Peyer's patch (tissue), 4 donors: ENCODE results near the gene GRIA4. TPM values are rescaled to one million over a fixed set of nuclear protein-coding genes. Genes with fewer than 3 reads are reported as not detected.

Experiments
- DNase-seq, 3 donors: peaks; one replicate each; pipeline ENCODE4 v3.0.0-alpha.2; 2017 to 2019
- H3K27ac ChIP-seq, 4 donors: fragments of 200-600 bp; sonication (generic); one replicate each; pipeline ENCODE4 v1.5.1; 2016 to 2019
- H3K27me3 ChIP-seq, 2 donors: fragments of 200-600 bp; sonication (generic); one replicate each; pipeline ENCODE4 v1.5.1; 2019
- H3K36me3 ChIP-seq, 3 donors: fragments of 200-600 bp; sonication (generic); one replicate each; pipeline ENCODE4 v1.5.1; 2016 to 2019
- H3K4me1 ChIP-seq, 4 donors: fragments of 200-600 bp; sonication (generic); one replicate each; pipeline ENCODE4 v1.5.1; 2016 to 2019
- H3K4me3 ChIP-seq, 4 donors: fragments of 200-600 bp; sonication (generic); 1 replicate in 3 of 4; 2 replicates in 1 of 4; pipeline ENCODE4 v1.5.1; 2016 to 2019; ENCODE audit warnings: mild to moderate bottlenecking in 1 of 4
- H3K9me3 ChIP-seq, 4 donors: fragments of 200-600 bp; sonication (generic); one replicate each; pipeline ENCODE4 v1.5.1; 2016 to 2019; ENCODE audit warnings: mild to moderate bottlenecking in 1 of 4
- POLR2A ChIP-seq, 2 donors: fragments of 450-650 bp; IDR thresholded peaks; one replicate each; pipeline ENCODE4 v1.5.1; 2017; ENCODE audit warnings: antibody characterized with exemption in 2 of 2, mild to moderate bottlenecking in 2 of 2, moderate library complexity in 2 of 2
- total RNA-seq, 4 donors: library from RNA; depleted of rRNA; stranded (reverse); fragments of >200 nt; gene quantifications; one replicate each; pipeline ENCODE4 v1.1.0, GENCODE V29; 2016
- TF ChIP-seq, protein P1 (sequence below), 6 experiments: fragments of 450-650 bp in 4 of 6; fragments of 200-600 bp in 2 of 6; sonication (generic) in 1 of 6; IDR thresholded peaks; one replicate each; pipeline ENCODE4 v1.5.1; 2017 to 2019; ENCODE audit warnings: antibody characterized with exemption in 6 of 6, mild to moderate bottlenecking in 3 of 6, moderate library complexity in 1 of 6

The GRIA4 gene
- total RNA-seq, 4 donors from 2014 or later = 9.9 to 87.8 (median 36.6) TPM

DNA sequence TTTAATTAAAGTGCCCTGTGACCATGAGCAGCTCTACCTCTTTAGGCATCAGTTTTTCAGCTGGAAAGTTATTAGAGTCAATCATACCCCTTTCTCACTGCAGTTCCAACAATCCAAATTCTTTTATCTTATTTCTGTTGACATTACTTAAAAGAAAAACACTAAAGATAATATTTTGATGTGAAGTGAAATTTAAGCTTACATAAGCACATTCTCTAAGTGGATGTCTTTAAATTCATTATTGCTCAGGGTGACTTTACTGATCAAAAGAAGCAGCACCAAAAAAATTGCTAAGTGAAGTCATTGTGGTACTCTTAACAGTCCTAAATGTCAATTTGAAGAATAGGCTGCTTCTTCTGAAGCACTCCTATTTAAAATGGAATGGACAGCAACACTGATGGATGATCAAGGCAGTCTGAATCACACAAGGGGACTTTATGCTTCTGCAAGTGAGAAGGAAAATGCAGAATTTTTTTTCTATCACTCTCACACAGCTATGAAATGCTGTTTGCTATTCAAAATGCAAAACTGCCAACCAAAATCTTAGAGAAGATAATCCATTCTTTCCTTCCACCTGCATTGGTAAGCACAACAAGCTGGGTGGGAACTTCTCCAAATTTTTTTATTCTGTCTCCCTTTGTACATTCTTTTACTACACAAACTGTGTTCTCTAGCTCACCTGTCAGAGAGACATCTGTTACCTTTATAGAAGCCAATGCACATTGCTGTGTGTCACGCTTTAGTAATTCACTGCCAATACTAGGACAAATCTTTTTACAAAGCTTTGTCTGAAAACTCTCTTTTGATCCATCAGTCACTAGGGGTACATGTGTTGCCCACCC is 179.9 kb downstream of the GRIA4 start:
- no peak for TF ChIP-seq POLR2A (IDR thresholded peaks at IDR 0.05)
- TF ChIP-seq, protein P1, sequence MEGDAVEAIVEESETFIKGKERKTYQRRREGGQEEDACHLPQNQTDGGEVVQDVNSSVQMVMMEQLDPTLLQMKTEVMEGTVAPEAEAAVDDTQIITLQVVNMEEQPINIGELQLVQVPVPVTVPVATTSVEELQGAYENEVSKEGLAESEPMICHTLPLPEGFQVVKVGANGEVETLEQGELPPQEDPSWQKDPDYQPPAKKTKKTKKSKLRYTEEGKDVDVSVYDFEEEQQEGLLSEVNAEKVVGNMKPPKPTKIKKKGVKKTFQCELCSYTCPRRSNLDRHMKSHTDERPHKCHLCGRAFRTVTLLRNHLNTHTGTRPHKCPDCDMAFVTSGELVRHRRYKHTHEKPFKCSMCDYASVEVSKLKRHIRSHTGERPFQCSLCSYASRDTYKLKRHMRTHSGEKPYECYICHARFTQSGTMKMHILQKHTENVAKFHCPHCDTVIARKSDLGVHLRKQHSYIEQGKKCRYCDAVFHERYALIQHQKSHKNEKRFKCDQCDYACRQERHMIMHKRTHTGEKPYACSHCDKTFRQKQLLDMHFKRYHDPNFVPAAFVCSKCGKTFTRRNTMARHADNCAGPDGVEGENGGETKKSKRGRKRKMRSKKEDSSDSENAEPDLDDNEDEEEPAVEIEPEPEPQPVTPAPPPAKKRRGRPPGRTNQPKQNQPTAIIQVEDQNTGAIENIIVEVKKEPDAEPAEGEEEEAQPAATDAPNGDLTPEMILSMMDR (IDR thresholded peaks at IDR 0.05) = no peak
- DNase-seq = no peak
- H3K36me3 ChIP-seq = no peaks in the 10 kb centered on the region

DNA sequence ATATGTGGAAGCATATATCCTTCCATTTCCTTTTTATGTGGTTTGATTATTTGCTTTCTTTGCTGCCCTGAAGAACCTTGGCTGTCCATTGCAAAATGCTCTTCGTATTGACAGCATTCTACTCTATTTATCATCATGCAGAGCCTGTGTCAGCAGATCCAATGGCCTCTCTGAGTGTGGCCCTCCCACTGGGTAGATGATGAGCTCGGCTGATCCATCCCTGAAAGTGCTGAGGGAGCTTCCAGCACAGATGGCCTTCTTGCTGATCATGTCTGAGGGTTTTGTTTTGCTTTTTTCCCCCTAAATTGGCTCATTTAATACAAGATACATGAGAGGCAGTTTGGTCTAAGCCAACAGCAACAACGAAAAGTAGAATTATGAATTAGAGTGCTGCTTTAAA is 181.0 kb downstream of the GRIA4 start:
- no peaks in the 10 kb centered on the region for H3K4me1 ChIP-seq
- TF ChIP-seq POLR2A (IDR thresholded peaks at IDR 0.05) = no peak
- TF ChIP-seq, protein P1 (IDR thresholded peaks at IDR 0.05) = no peak
- H3K9me3 ChIP-seq = no peaks in the 10 kb centered on the region
- no peak for DNase-seq
- H3K27me3 ChIP-seq = no peaks in the 10 kb centered on the region
- no peaks in the 10 kb centered on the region for H3K36me3 ChIP-seq
- no peak overlapping the region for H3K27ac ChIP-seq
- no peak overlapping the region for H3K4me3 ChIP-seq

More for the DNA sequence above, 179.9 kb downstream of the GRIA4 start:
- Histone ChIP-seq H3K4me1 (no peaks in the 10 kb centered on the region), H3K9me3 (no peaks in the 10 kb centered on the region), H3K27ac (no peak overlapping the region), H3K4me3 (no peak overlapping the region), H3K27me3 (no peaks in the 10 kb centered on the region)

- Histone ChIP-seq H3K27me3 (no peaks in the 10 kb centered on the region), H3K9me3 (no peaks in the 10 kb centered on the region), H3K4me3 (no peak overlapping the region), H3K4me1 (no peaks in the 10 kb centered on the region), H3K27ac (no peak overlapping the region), H3K36me3 (no peaks in the 10 kb centered on the region)
- no peak for DNase-seq
- TF ChIP-seq, protein P1 (IDR thresholded peaks at IDR 0.05) = no peak
- no peak for TF ChIP-seq POLR2A (IDR thresholded peaks at IDR 0.05)
These were observed 183.2 kb downstream of the GRIA4 start for GRCh38 chr11:105793092-105793491.

DNA sequence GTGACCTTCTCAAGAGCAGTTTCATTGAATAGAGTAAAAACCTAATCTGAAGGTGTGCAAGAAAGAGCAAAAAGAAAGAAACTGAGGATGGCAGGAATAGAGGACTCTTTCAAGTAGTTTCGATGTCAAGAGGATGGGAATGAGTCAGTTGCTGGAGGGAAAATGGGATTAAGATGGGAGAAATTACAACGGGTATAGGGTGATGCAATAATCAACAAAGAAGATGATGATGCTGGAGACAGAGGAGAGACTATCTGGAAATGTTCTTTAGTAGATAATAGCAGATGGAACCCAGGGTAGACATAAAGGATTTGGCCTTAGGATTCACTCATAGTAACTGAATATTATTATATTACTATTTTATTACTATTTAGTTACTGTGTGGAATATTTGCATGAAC is 189.4 kb downstream of the GRIA4 start:
- Histone ChIP-seq H3K27ac (no peak overlapping the region), H3K36me3 (no peaks in the 10 kb centered on the region), H3K27me3 (no peaks in the 10 kb centered on the region), H3K4me1 (no peaks in the 10 kb centered on the region), H3K4me3 (no peak overlapping the region), H3K9me3 (no peaks in the 10 kb centered on the region)
- DNase-seq = no peak
- no peak for TF ChIP-seq POLR2A (IDR thresholded peaks at IDR 0.05)
- TF ChIP-seq, protein P1 (IDR thresholded peaks at IDR 0.05) = no peak

DNA sequence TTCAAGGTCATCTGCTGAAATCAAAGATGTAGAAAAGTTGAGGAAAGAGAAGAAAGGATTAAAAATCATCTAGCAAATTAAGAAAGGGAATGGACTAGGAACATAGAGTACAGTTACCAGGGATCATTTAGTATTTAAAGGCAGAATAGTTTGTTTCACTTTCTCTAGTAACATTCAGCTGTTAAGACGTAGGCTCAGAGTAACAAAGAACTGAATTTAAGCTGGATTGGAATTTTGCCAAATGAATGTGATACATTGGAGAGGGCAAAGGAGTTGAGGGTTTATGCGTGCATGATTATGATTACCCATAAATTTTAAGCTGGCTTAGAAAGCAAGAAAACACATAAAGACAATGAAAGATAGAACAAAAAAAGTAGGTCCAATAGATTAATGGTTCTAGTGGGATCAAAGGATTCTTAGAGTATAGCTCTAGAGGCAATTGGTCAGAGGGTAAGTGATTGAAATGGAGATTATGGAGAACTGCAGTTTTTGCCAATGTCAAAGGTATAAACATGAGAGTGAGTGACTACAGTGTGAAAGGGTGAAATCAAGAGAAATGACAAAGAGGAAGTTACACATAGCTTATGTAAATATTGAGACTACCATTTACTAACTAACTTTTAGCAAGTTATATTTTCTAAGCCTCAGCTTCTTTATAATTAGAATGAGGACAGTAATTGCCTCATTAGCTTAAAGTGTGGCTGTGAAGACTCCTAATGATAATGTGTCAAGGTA is 190.0 kb downstream of the GRIA4 start:
- no peaks in the 10 kb centered on the region for H3K9me3 ChIP-seq
- no peaks in the 10 kb centered on the region for H3K36me3 ChIP-seq
- DNase-seq = no peak
- H3K27ac ChIP-seq = no peak overlapping the region
- TF ChIP-seq, protein P1 (IDR thresholded peaks at IDR 0.05) = no peak
- no peak for TF ChIP-seq POLR2A (IDR thresholded peaks at IDR 0.05)
- no peaks in the 10 kb centered on the region for H3K4me1 ChIP-seq
- no peak overlapping the region for H3K4me3 ChIP-seq
- no peaks in the 10 kb centered on the region for H3K27me3 ChIP-seq
